GM12872 (cell line): Measurements from ENCODE around the gene PMEL.
A peak's percentile ranks its signal among the peaks of the same experiment; 100 is the strongest.

Experiments used
- TF ChIP-seq, protein P1 (sequence below): IDR thresholded peaks from 3 replicates; pipeline ENCODE4 v1.5.1; 2011; ENCODE audit warnings: low read depth, mild to moderate bottlenecking, low read length, moderate library complexity; ENCODE audit not compliant: insufficient read depth

PMEL gene

DNA sequence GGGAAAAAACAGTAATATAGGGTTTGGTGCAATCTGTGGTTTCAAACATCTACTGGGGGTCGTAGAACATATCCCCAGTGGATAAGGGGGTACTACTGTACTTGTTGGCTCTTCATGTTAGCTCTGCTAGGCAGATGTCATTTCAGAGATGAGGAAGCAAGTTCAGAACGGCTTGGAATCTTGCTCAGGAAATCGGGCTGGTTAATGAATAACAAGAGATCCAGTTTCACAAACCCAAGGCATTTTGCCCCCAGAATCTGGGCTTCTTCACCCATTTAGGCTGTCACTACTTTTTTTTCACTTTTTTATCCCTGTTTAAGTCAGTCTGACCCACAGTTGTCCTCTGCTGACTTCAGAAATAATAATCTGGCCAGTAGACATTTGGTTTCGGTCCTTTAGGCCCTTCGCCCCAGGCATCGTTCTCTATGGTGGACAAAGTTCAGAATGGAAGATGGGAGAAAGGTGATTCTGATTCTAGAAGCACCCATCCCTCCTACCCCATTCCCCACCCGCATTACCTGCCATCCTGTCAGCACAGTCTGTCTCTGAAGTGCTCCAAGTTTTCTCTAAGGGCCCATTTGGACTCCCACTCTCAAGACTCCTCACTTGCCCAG lies 35.8 kb upstream of the PMEL start:
- TF ChIP-seq, protein P1, sequence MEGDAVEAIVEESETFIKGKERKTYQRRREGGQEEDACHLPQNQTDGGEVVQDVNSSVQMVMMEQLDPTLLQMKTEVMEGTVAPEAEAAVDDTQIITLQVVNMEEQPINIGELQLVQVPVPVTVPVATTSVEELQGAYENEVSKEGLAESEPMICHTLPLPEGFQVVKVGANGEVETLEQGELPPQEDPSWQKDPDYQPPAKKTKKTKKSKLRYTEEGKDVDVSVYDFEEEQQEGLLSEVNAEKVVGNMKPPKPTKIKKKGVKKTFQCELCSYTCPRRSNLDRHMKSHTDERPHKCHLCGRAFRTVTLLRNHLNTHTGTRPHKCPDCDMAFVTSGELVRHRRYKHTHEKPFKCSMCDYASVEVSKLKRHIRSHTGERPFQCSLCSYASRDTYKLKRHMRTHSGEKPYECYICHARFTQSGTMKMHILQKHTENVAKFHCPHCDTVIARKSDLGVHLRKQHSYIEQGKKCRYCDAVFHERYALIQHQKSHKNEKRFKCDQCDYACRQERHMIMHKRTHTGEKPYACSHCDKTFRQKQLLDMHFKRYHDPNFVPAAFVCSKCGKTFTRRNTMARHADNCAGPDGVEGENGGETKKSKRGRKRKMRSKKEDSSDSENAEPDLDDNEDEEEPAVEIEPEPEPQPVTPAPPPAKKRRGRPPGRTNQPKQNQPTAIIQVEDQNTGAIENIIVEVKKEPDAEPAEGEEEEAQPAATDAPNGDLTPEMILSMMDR = no peak

DNA sequence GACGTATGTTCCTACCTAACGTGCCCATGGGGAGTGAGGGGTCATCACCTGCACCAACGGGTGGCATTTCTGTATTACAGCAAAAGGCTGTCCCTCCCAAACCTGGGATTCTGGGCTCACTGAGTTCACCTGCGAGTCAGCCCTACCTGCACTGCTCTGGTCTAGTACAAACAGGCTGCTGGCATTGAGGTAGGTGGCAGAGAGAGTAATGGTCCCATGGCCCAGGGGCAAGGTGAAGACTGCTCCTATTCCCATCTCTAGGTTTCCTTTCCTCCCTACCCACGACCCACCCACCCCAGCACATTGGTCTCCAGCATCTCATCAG lies 31.7 kb upstream of the PMEL start:
- TF ChIP-seq, protein P1 = no peak

DNA sequence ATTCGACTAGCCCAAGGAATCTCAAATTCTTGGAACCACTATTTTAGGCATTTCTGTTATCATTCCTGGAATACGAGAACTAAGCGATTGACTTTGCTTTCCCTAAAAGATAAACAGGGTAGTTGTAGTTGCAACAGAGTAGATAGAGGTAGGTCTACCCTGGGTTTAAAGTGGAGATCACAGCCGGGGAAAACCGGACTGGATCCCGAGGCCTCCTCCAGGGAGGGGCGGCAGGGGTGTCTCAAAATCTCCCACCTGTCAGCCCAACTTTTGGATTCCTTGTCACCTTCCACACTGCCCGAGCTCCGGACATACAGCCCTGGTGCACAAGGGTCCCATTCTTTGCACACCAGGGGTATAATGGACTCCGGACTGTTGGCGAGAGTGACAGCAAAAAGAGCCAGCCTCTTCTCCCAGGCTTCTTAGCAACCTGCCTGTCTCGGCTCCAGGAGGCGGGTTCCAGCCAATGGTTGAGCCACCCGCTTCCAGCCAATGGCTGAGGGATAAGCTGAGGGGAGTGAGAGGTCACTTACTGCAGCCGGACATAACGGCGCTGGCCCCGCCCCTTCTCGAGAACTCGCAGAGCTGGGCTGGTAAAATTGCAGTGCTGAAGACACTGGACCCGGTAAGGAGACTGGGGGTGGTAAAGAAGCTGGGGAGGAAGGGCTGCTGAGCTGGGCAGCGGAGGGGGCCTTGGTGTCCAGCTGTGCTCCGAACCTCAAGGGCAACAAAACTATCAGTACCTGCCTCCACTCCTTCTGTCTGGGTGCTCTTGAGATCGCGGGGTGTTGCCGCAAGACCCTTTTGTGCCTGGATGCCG lies 31.1 kb upstream of the PMEL start, which contains the start of gene SUOX:
Gene SUOX, plus strand, starts transcription at position 562 of the 820 bp plus-strand sequence. CDS start 4,946 bp downstream, outside the sequence.
- TF ChIP-seq, protein P1 = no peak

DNA sequence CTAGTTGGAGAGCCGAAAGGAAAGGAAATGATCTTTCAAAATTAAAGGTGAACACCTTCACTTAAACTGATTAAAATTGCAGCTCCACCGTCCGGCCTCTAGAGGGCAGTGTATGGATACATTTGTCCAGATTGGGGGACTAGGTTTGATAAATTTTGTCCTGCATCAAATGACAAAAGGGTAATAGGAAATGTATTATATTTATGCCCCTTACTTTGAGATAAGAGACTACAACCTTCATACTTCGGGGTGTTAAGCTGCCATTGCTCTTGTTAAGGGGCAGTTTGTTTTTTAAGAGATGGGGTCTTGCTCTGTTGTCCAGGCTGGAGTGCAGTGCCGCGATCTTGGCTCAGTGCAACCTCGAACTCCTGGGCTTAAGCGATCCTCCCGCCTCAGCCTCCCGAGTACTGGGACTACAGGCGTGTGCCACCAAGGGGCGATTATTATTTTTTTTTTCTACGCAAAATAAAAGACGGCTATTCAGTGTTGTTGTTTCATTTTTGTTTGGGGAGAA lies 30.4 kb upstream of the PMEL start:
- TF ChIP-seq, protein P1 = peak; percentile 76

DNA sequence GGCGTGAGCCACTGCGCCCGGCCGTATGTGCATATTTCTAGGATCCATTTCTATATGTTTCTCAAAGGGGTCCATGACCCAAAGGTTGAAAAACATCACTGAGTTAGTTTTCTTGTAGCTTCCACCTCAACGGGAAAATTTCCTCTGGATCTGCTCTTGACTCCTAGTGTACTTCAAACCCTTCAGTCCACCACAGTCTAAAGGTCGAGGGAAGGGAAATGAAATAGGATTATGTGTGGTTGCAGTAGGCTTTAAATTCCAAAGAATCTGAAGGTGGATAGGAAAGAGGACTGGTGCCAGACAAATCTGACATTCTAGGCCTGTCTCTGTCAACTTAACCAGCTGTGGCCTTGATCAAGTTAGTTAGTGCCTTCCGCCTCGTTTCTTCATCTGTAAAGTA lies 29.5 kb upstream of the PMEL start:
- TF ChIP-seq, protein P1 = no peak

DNA sequence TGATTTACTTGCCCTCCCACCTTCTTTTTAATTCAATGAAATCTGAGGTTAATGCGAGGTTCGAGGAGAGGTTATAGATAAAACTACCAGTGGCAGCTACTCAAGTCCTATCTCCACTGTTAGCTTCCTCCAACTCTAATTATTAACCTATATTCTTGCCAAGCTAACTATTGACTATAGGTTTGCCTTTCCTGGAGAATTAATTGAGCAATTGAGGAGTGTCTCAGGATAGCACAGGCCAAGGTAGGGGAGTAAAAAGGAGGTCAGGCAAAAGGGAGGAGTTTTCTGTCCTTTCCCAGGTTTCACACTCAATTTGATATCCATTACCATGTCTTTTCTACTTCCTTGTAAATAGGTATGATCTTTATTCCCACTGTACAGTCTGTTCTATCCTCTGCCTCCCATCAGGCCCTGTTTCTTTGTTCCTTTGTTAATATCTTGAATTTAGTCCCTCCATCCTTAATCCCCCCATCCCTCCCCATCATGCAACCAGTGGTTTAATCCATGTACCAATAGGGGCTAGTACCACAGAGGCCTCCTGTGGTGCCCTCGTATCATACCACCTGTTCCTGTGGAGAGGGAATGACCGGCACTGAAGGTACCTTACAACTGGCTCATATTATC lies 27.5 kb upstream of the PMEL start:
- TF ChIP-seq, protein P1 = no peak

DNA sequence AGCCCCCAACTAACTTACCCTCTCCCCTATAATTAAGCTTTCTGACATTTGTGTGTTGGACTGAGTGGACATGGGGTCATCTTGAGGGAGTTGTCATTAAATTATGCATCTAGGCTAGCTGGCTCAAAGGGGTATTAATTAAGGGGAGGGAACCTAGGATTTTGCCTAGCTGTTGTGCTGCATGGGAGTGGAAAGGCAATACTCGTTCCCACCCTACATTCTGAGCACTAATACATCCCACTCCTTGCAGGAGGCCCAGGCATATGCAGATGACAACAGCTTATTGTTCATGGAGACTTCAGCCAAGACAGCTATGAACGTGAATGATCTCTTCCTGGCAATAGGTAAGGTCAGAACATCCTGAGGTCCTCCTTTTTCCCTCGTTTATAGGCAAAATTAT lies 25.3 kb upstream of the PMEL start:
- TF ChIP-seq, protein P1 = no peak
